GM18499 (cell line): Measurements from ENCODE around the gene ZNRF3.
"Not testable (repeated sequence)": the region's sequence is repeated elsewhere in the genome, so short reads cannot be mapped to it uniquely, and the experiment has no call there.

Experiments
- ATAC-seq: cut with Tn5 transposase; IDR thresholded peaks from one replicate; pipeline ENCODE4 v1.9.1; 2021; ENCODE audit warnings: moderate number of reproducible peaks; ENCODE audit not compliant: insufficient read depth, unreplicated experiment

Gene ZNRF3

DNA sequence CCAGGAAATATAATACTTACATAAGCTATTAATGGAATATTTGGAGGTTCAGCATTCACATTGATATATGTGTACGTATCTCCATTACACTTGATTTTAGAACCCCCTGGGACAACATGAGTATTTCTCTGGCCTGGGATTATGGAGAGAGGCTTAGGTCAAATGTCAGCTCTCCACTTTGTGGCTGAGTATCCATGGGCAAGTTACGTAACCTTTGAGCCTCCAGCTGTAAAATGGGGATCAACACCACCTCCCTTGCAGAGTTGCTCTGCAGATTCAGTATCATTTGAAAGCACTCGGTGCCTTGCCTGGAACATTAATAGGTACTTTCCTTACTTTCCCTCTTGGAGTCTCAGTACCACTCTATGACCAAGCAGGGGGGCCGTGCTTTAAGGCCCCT is 145.1 kb downstream of the ZNRF3 start:
- ATAC-seq = no peak

GRCh38 chr22:29029202-29030000 is 146.0 kb downstream of the ZNRF3 start:
- ATAC-seq = no peak

DNA sequence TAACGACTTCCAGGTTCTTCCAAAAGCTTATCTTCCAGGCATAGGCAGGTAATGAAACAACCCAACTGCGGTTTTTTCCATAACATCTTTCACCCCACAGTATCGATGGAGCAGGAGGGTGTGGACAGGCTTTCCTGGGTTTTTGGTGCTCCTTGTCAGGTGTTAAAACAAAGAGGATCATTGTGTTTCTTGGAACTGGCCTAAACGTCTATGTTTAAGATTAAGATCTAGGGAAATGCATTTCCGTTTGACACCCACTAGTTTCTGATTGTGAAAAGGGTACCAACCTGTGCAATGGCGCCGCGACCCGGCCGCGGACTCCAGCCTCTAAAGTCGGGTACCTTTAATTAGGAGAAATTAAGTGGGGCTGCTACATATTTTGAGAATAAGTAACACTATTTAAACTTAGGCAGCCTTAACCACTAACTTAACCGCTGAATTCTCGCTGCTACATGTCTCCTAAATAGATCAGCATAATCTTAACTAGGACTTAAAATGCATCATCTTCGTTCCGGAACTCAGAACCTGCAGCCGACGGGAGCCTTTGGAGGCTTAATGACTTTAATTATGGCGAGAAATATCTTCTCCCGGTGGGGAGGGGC is 146.7 kb downstream of the ZNRF3 start:
- ATAC-seq = no peak

DNA sequence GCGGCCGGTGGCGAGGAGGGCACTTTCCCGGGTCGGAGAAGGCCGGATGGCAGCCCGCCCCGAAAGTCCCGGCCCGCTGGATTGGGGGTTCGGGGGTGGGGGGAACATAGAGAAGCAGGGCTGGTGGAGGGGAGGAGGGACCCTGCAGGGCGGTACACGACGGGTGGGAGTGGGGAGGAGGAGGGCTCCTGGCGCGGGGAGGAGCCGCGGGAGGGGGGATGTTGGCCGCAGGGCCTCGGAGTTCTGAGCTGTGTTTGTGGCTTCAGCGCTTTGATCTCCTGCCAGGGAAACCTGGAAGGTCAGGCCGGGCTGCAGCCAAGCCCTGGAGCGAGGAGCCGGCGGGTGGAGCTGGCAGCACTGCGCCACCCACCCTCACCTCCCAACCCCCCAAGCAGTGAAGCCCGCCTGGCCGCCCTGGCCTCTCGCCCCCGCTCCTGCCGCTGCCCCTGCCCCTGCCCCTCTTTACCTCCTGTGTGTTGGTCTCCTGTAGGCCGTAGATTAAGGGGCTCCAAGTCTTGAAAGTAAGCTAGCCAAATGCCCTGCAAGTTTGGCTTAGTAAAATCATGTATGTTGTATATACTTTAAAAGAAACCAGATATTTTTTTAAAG is 147.3 kb downstream of the ZNRF3 start:
- ATAC-seq = no peak

DNA sequence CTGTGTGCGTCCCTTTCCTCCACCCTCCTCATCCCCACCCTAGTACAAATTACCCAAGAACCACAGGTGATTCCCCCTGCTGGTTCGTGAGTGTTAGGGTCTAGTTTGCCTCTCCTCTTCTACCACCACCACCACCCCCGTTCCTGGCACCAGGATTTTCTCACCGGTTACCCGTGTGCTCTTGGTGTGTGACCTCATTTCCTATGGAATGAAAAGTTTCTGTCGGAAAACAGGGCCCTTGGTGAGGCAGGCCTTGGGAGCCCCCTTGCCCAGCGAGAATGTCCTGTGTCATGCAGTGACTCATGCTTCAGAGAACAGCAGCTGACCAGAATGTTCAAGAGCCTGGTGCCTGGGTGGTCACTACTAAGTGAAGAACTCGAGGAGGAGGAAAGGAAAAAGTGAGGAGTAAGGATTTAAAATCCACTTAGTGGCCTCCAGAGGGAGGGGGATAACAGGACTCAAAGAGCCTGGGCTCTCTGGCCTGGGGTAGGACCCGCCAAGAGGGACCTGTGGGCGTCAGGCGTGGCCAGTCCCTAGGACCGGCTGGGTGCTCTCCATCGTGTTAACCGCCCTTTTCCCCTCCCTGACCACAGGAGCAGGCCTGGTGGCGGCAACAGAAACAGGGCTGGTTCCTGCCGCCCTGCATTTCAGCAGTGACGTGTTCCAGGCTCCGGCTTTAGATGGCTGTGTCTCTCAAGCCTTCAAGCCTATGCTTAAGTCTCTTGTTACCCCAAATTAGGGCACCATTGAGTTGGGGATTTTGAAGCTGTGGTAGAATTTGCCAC is 148.0 kb downstream of the ZNRF3 start:
- no peak for ATAC-seq

- ATAC-seq = no peak
Measured at GRCh38 chr22:29032014-29032475, 148.7 kb downstream of the ZNRF3 start.

DNA sequence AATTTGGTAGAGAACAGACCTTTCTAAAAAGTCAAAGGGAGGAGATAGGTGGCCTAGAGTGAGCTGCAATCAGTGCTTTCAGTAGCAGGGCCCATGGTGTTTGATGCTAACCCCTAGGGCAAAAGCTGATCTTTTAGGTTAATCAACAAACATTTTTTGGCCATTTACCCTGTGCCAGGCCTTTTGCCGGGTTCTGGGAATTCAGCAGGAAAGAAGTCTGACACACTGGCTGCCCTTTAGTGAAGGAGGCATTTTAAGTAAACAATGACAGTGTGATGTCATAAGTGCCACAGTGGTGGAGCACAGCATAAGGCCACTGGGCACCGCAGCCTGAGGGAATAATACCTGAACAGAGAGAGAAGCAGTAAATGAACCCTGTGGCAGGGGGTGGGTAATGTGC is 149.2 kb downstream of the ZNRF3 start:
- ATAC-seq = no peak

DNA sequence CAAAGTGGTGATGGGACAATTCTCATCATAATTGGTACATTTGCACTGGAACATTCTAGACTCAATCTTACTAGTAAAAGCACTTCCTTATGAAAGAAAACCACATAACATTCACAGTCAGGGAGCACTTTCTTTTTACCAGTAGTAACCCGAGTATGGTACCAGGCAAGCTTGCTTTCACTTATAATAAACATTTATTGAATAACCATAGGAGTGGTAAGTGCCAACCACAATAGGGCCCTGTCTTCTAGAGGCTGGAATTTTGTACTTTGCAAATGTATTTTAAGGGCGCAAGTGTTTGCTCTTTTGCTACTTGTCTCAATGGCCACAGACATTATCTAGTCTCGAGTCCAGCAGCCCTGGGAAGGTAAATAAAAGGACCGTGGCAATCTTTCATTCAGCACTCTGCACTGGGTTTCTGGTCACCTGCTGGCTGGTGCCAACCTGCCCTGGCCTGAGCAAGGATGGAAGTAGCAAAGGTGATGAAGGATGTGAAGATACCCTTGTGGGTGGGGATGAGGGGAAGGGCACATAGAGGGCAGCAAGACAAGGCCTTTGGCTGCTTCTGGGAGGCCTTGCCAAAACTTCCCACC is 154.1 kb downstream of the ZNRF3 start:
- no peak for ATAC-seq

DNA sequence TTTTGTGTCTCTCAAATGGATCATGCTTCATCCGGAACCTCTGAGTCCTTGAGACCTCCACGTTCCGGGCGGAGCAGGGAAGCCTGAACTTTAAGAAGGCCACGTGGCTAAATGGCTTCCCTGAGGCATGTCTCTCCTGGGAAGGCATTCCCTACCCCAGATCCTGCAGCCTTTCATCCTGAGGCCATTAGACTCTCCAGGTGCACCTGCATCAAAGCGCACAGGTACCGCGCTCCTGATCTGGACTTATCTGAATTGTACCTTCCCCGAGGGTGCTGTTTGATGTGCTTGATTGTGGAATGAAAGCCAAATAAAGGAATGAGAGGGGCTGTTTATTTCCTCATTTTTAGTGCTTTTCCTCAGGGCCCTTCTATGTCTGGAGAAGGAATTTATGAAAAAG is 155.8 kb downstream of the ZNRF3 start:
- no peak for ATAC-seq

DNA sequence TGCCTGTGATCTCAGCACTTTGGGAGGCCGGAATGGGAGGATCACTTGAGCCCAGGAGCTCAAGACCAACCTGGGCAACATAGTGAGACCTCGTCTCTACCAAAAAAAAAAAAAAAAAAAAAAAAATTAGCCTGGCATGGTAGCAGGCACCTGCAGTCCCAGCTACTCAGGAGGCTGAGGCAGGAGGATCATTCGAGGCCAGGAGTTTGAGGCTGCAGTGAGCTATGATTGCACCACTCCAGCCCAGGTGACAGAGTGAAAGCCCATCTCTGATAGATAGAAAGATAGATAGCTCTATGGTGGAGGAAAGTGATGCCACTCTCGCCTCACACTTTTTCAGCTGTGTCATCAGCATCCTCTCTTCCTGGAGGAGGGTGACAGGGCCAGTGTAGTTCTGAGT is 156.3 kb downstream of the ZNRF3 start:
- not testable (repeated sequence) for ATAC-seq

GRCh38 chr22:29040385-29041275 is 157.3 kb downstream of the ZNRF3 start:
- no peak for ATAC-seq

DNA sequence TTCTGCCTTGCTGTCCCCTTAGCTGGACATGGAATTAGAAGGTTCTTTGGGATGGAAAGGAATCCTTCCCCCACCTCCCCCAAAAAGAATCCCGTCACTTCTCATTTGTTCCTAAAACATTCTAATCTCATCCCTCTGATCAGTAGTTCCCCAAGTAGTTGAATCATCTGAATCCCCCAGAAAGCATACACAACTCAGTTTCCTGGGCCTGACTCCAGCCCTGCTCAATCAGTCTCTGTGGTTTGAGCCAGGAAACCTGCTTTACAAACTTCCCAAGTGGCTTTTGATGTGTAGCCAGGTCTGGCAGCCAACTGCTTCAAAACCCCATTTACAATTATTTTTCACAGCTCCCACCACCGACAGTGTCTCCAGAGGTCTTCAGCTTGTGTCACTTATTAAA is 158.0 kb downstream of the ZNRF3 start:
- no peak for ATAC-seq

DNA sequence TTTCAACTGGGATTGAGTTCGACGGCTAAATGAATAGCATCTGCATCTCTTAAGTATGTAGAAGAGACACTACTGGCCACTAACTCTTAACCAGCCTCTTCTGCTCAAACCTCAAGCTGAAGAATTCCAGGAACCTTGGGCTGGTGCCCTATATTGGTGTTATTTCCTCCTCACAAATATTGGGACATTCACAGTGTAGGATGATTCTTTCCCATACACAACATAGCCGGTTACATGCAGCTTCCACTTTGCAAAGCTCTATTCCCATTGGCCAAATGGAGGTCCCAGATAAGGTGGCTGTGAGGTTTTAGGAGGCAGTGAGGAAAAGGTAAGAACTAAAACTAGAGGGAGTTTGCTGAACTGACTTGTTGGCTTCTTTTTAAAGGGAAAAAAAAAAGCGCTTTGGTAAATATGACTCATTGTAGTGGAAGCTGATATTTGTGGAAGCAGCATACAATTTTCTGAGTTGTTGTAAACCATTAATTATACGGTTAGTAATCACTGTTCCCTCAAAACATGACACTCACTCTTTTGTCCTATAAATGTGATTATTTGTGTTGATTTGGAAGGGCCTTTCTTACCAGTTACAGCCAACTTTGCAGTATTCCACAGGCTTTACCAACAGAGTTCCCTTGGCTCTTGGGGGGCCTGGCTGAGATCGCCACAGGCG is 160.7 kb downstream of the ZNRF3 start:
- ATAC-seq = no peak

- no peak for ATAC-seq
Measured at GRCh38 chr22:29044657-29045176, 161.3 kb downstream of the ZNRF3 start.

- no peak for ATAC-seq
Measured at GRCh38 chr22:29048822-29049654, 165.7 kb downstream of the ZNRF3 start.

DNA sequence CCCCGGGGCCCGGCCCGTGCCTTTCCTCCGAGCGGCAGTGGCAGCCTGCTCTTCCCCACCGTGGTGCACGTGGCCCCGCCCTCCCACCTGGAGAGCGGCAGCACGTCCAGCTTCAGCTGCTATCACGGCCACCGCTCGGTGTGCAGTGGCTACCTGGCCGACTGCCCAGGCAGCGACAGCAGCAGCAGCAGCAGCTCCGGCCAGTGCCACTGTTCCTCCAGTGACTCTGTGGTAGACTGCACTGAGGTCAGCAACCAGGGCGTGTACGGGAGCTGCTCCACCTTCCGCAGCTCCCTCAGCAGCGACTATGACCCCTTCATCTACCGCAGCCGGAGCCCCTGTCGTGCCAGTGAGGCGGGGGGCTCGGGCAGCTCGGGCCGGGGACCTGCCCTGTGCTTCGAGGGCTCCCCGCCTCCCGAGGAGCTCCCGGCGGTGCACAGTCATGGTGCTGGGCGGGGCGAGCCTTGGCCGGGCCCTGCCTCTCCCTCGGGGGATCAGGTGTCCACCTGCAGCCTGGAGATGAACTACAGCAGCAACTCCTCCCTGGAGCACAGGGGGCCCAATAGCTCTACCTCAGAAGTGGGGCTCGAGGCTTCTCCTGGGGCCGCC is 166.4 kb downstream of the ZNRF3 start:
- ATAC-seq = no peak

DNA sequence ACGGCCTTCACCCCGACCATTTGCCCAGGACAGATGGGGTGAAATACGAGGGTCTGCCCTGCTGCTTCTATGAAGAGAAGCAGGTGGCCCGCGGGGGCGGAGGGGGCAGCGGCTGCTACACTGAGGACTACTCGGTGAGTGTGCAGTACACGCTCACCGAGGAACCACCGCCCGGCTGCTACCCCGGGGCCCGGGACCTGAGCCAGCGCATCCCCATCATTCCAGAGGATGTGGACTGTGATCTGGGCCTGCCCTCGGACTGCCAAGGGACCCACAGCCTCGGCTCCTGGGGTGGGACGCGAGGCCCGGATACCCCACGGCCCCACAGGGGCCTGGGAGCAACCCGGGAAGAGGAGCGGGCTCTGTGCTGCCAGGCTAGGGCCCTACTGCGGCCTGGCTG is 167.1 kb downstream of the ZNRF3 start:
- no peak for ATAC-seq
